Omental fat pad (tissue), 4 donors: Measurements from ENCODE around the gene BCAP31. TPM values are rescaled to one million over a fixed set of nuclear protein-coding genes. Genes with fewer than 3 reads are reported as not detected.
"Not testable (repeated sequence)": the region's sequence is repeated elsewhere in the genome, so short reads cannot be mapped to it uniquely, and the experiment has no call there.

Source experiments
- ATAC-seq: fragments of 150-250 bp; one replicate; pipeline ENCODE4 v1.9.1; 2016; ENCODE audit warnings: mild to moderate bottlenecking, moderate library complexity; ENCODE audit not compliant: low FRiP score
- DNase-seq: peaks from one replicate; pipeline ENCODE4 v3.0.0-alpha.2; 2019; ENCODE audit warnings: low spot score
- total RNA-seq, 4 donors: library from RNA; depleted of rRNA; stranded (reverse); fragments of >200 nt; gene quantifications; one replicate each; pipeline ENCODE4 v1.1.0, GENCODE V29; 2016
- TF ChIP-seq, protein P1 (sequence below), 3 donors: fragments of 450-650 bp; IDR thresholded peaks; one replicate each; pipeline ENCODE4 v1.5.1; 2016 to 2017; ENCODE audit warnings: antibody characterized with exemption in 3 of 3, mild to moderate bottlenecking in 3 of 3, moderate library complexity in 2 of 3

BCAP31 gene
- total RNA-seq, 4 donors from 2014 or later = 119 to 421 (median 240) TPM

GRCh38 chrX:153755136-153755535 is 30.9 kb upstream of the BCAP31 start:
- TF ChIP-seq, protein P1, sequence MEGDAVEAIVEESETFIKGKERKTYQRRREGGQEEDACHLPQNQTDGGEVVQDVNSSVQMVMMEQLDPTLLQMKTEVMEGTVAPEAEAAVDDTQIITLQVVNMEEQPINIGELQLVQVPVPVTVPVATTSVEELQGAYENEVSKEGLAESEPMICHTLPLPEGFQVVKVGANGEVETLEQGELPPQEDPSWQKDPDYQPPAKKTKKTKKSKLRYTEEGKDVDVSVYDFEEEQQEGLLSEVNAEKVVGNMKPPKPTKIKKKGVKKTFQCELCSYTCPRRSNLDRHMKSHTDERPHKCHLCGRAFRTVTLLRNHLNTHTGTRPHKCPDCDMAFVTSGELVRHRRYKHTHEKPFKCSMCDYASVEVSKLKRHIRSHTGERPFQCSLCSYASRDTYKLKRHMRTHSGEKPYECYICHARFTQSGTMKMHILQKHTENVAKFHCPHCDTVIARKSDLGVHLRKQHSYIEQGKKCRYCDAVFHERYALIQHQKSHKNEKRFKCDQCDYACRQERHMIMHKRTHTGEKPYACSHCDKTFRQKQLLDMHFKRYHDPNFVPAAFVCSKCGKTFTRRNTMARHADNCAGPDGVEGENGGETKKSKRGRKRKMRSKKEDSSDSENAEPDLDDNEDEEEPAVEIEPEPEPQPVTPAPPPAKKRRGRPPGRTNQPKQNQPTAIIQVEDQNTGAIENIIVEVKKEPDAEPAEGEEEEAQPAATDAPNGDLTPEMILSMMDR (IDR thresholded peaks at IDR 0.05) = no peak
- ATAC-seq = no peak
- DNase-seq = no peak

- ATAC-seq = no peak
- TF ChIP-seq, protein P1 (IDR thresholded peaks at IDR 0.05) = no peak
- DNase-seq = no peak
Observed at GRCh38 chrX:153750127-153750774, 26.1 kb upstream of the BCAP31 start.

GRCh38 chrX:153749017-153749416 is 24.8 kb upstream of the BCAP31 start:
- not testable (repeated sequence) for ATAC-seq, DNase-seq

- ATAC-seq, DNase-seq: not testable (repeated sequence)
Observed at GRCh38 chrX:153746991-153747390, 22.8 kb upstream of the BCAP31 start.

DNA sequence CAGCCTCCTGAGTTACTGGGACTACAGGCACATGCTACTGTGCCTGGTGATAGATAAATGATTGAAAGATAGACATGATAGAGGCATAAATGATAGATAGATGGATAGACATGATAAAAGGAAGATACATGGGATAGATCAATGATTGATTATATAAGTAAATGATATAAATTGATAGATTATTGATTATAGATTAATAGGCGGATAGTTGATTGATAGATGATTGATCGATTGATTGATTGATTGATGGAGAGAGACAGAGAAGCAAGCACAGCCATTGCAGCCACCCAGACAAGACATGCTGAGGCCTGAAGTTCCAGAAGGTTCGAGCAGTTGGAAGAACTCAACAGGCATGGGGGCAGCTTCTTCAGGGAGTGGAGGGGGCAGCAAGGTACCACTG is 22.2 kb upstream of the BCAP31 start:
- no peak for ATAC-seq
- no peak for DNase-seq
- TF ChIP-seq, protein P1 (IDR thresholded peaks at IDR 0.05) = no peak

DNA sequence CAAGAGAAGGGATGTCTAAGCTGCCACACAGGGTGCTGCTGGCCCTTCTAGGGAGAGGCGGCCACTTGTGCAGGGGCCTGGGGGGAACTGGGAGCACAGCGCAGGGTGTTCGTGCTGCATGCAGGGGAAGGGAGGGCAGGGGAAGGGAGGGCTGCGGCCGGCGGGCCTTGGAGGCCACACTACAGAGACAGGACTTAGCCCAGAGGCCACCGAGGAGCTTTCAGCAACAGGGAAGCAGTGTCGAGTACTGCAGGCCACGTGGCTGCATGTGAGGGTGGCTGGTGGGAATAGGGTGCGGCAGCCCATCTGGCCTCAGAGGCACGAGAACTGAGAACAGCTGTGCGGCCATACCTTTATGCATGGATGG is 20.9 kb upstream of the BCAP31 start:
- ATAC-seq, DNase-seq: not testable (repeated sequence)

- ATAC-seq (no peak), DNase-seq (no peak)
- TF ChIP-seq, protein P1 (IDR thresholded peaks at IDR 0.05) = no peak
Observed at GRCh38 chrX:153744210-153745066, 20.3 kb upstream of the BCAP31 start.

DNA sequence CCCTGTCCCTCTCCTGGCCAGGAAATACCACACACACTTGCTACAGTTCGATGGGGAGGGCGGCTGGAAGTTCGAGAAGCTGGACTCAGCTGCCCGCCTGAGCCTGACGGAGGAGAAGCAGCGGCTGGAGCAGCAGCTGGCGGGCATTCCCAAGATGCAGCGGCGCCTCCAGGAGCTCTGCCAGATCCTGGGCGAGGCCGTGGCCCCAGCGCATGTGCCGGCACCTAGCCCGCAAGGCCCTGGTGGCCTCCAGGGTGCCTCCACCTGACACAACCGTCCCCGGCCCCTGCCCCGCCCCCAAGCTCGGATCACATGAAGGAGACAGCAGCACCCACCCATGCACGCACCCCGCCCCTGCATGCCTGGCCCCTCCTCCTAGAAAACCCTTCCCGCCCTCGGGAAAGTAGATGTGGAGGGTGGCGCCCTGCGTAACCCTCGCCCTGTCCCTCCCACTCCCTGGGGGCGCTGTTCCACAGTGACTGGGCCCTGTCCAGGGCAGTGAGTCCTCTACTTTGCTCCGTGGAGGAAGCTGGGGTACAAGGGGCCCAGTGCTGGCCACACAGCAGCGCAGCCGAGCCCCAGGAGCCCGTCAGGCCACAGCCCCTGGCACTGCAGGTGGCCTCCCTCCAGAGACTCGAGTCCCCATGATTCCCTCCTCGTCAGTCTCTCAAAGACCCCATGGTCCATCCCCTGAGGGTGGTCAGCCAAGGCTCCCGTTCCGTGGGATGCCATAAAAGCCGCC is 19.5 kb upstream of the BCAP31 start:
- ATAC-seq, DNase-seq: not testable (repeated sequence)

DNA sequence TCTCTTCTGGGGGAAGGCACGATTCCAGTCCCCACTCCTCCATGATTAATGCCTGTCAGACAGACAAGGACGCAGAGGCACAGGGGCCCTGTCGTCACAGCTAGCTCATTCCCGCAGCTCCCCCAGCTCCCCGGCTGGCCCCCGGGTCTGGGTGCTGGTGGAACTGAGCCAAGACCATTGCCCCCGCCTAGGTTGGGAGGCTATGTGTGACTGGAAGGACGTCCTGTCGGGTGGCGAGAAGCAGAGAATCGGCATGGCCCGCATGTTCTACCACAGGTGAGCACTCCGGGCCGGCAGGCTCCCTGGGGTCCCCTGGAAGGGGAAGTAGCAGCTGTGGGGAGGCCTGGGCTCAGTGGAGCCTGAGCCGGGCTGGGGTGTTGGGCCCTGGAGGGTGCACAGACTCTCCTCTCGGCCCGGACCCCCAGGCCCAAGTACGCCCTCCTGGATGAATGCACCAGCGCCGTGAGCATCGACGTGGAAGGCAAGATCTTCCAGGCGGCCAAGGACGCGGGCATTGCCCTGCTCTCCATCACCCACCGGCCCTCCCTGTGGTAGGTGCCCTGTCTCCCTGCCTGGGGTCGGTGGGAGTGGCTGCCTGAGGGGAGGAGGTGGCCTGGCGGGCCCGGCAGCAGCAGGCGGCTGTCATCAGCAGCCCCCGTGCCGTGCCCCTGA is 18.7 kb upstream of the BCAP31 start:
- ATAC-seq = not testable (repeated sequence)

DNA sequence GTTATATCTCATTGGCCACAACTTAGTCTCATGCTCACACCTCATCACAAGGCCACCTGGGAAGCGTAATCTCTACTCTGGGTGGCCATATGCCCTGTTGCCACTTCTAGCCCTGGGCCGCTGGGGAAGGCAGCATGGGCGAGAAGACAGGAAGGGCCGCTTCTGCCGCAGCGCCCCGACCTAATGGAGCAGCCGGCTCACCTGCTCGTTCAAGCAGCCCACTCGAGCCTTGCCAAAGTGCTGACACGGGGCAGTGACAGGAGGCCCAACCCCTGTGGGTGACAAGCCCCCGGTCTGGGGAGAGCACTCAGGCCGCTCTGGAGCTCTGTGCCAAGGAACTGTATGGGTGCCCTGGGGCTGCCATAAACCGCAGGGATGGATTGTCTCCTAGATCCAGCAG is 17.9 kb upstream of the BCAP31 start:
- DNase-seq, ATAC-seq: not testable (repeated sequence)

More for the DNA sequence above, 18.7 kb upstream of the BCAP31 start:
- DNase-seq = not testable (repeated sequence)
